Measurements from ENCODE around the gene ATP6V1G2.
A peak's percentile ranks its signal among the peaks of the same experiment; 100 is the strongest.

The ATP6V1G2 gene

GRCh38 chr6:31575335-31575901, 29.0 kb upstream of the ATP6V1G2 start, which contains the start of gene TNF:
Gene TNF (plus strand): TSS chr6:31575565. CDS start chr6:31575742, 177 bp downstream.
- DNase-seq = peak; percentile 87 to 89

- no peak for DNase-seq
These were observed 28.0 kb upstream of the ATP6V1G2 start for GRCh38 chr6:31574106-31575061.

- no peak for DNase-seq
These were observed 27.1 kb upstream of the ATP6V1G2 start for GRCh38 chr6:31573239-31574105.

- peak; percentile 71 to 73 for DNase-seq
These were observed 25.9 kb upstream of the ATP6V1G2 start, which contains the start of gene LTA for GRCh38 chr6:31572041-31572911. Gene LTA (plus strand): TSS chr6:31572289. CDS start chr6:31572743, 454 bp downstream.

GRCh38 chr6:31569861-31570536, 23.6 kb upstream of the ATP6V1G2 start:
- DNase-seq = no peak

- DNase-seq = peak; percentile 55 to 61
These were observed 22.1 kb upstream of the ATP6V1G2 start for GRCh38 chr6:31568537-31568961.

- DNase-seq = no peak
These were observed 21.3 kb upstream of the ATP6V1G2 start for GRCh38 chr6:31567531-31568370.

- no peak for DNase-seq
These were observed 14.3 kb upstream of the ATP6V1G2 start for GRCh38 chr6:31560697-31561058.

GRCh38 chr6:31559958-31560696, 13.7 kb upstream of the ATP6V1G2 start:
- DNase-seq = no peak

GRCh38 chr6:31559606-31559957, 13.2 kb upstream of the ATP6V1G2 start:
- DNase-seq = no peak

GRCh38 chr6:31558631-31559500, 12.5 kb upstream of the ATP6V1G2 start:
- peak; percentile 65 to 71 for DNase-seq

GRCh38 chr6:31558318-31558625, 11.9 kb upstream of the ATP6V1G2 start:
- DNase-seq = no peak

GRCh38 chr6:31557443-31558317, 11.3 kb upstream of the ATP6V1G2 start:
- DNase-seq = no peak

- no peak for DNase-seq
These were observed 9.9 kb upstream of the ATP6V1G2 start for GRCh38 chr6:31556307-31556706.

GRCh38 chr6:31551371-31551770, 5.0 kb upstream of the ATP6V1G2 start:
- peak; percentile 61 to 65 for DNase-seq

GRCh38 chr6:31548544-31548873, 2.1 kb upstream of the ATP6V1G2 start:
- no peak for DNase-seq

GRCh38 chr6:31547727-31548543, 1.5 kb upstream of the ATP6V1G2 start:
- DNase-seq = no peak
